HEK293 (cell line): ENCODE measurements around the gene NXPH4.

Experiments used
- CTCF ChIA-PET: fragments of 350-600 bp; formaldehyde crosslinking; extraction: SDS; loops from one replicate; lab custom pipeline; 2021; ENCODE audit warnings: antibody characterized with exemption; lab: Yijun Ruan, JAX
- POLR2A ChIA-PET: fragments of 300-600 bp; formaldehyde crosslinking; extraction: SDS; loops from one replicate; lab custom pipeline; 2020; ENCODE audit warnings: antibody characterized with exemption, inconsistent platforms; lab: Yijun Ruan, JAX
- H3K27ac ChIP-seq: fragments of 200-500 bp; sonication (Bioruptor generic); 2 replicates; pipeline ENCODE4 v1.5.1; 2014; ENCODE audit warnings: low read depth, low read length, control low read depth, inconsistent platforms; ENCODE audit errors: extremely low read depth
- H3K36me3 ChIP-seq, 2 experiments: fragments of 200-500 bp in 1 of 2; sonication (Bioruptor generic) in 1 of 2; 1 replicate in 1 of 2; 2 replicates in 1 of 2; pipeline ENCODE4 v1.5.1; 2014 to 2017; ENCODE audit warnings: inconsistent platforms in 2 of 2, low read length in 2 of 2; ENCODE audit not compliant: control insufficient read depth in 2 of 2, insufficient read depth in 1 of 2
- H3K4me1 ChIP-seq: fragments of 200-500 bp; sonication (Bioruptor generic); 2 replicates; pipeline ENCODE4 v1.5.1; 2014; ENCODE audit warnings: mild to moderate bottlenecking, low read length, inconsistent platforms; ENCODE audit not compliant: control insufficient read depth, insufficient read depth
- H3K4me3 ChIP-seq: 2 replicates; pipeline ENCODE4 v1.5.1; 2011; ENCODE audit warnings: low read depth, mild to moderate bottlenecking, control low read depth, low read length, moderate library complexity
- H3K9me3 ChIP-seq: fragments of 200-500 bp; sonication (Bioruptor generic); 2 replicates; pipeline ENCODE4 v1.5.1; 2014; ENCODE audit warnings: low read depth, low read length, inconsistent platforms; ENCODE audit not compliant: control insufficient read depth, insufficient read depth
- YY2 ChIP-seq: fragments of 450-650 bp; formaldehyde crosslinking; IDR thresholded peaks from 2 replicates; pipeline ENCODE4 v1.5.1; 2016; ENCODE audit warnings: missing biosample characterization, missing genetic modification characterization
- ZBTB8A ChIP-seq: fragments of 450-650 bp; formaldehyde crosslinking; IDR thresholded peaks from 2 replicates; pipeline ENCODE4 v1.5.1; 2016; ENCODE audit warnings: missing biosample characterization, missing genetic modification characterization
- ZFHX2 ChIP-seq: fragments of 450-650 bp; formaldehyde crosslinking; conservative IDR thresholded peaks from 2 replicates; pipeline ENCODE4 v1.5.1; 2016; ENCODE audit warnings: missing biosample characterization, missing genetic modification characterization
- ZFP41 ChIP-seq: fragments of 450-650 bp; formaldehyde crosslinking; IDR thresholded peaks from 2 replicates; pipeline ENCODE4 v1.5.1; 2016; ENCODE audit warnings: missing biosample characterization, missing genetic modification characterization, borderline replicate concordance
- ZNF112 ChIP-seq: fragments of 450-650 bp; formaldehyde crosslinking; IDR thresholded peaks from 2 replicates; pipeline ENCODE4 v1.5.0; 2017; ENCODE audit warnings: missing biosample characterization, missing genetic modification characterization
- ZNF121 ChIP-seq: fragments of 450-650 bp; formaldehyde crosslinking; IDR thresholded peaks from 2 replicates; pipeline ENCODE4 v1.5.1; 2016; ENCODE audit warnings: missing biosample characterization, missing genetic modification characterization
- ZNF157 ChIP-seq: fragments of 450-650 bp; formaldehyde crosslinking; IDR thresholded peaks from 2 replicates; pipeline ENCODE4 v1.5.1; 2016; ENCODE audit warnings: missing biosample characterization, missing genetic modification characterization
- ZNF16 ChIP-seq: fragments of 450-650 bp; formaldehyde crosslinking; IDR thresholded peaks from 2 replicates; pipeline ENCODE4 v1.5.1; 2016; ENCODE audit warnings: low read depth, missing biosample characterization, missing genetic modification characterization
- ZNF169 ChIP-seq: fragments of 450-650 bp; formaldehyde crosslinking; IDR thresholded peaks from 2 replicates; pipeline ENCODE4 v1.5.1; 2016; ENCODE audit warnings: missing biosample characterization, missing genetic modification characterization
- ZNF223 ChIP-seq: fragments of 450-650 bp; formaldehyde crosslinking; IDR thresholded peaks from 2 replicates; pipeline ENCODE4 v1.5.1; 2016; ENCODE audit warnings: missing biosample characterization, missing genetic modification characterization
- ZNF366 ChIP-seq: fragments of 450-650 bp; formaldehyde crosslinking; conservative IDR thresholded peaks from 2 replicates; pipeline ENCODE4 v1.5.1; 2016; ENCODE audit warnings: missing biosample characterization, missing genetic modification characterization
- ZNF394 ChIP-seq: fragments of 450-650 bp; formaldehyde crosslinking; IDR thresholded peaks from 2 replicates; pipeline ENCODE4 v1.5.1; 2016; ENCODE audit warnings: missing biosample characterization, missing genetic modification characterization, mild to moderate bottlenecking, moderate library complexity, borderline replicate concordance
- ZNF558 ChIP-seq: fragments of 450-650 bp; formaldehyde crosslinking; IDR thresholded peaks from 2 replicates; pipeline ENCODE4 v1.5.1; 2016; ENCODE audit warnings: missing biosample characterization, missing genetic modification characterization
- ZNF561 ChIP-seq: fragments of 450-650 bp; IDR thresholded peaks from 2 replicates; pipeline ENCODE4 v1.5.1; 2018; ENCODE audit warnings: missing biosample characterization, missing genetic modification characterization, borderline replicate concordance
- ZNF76 ChIP-seq: fragments of 450-650 bp; formaldehyde crosslinking; IDR thresholded peaks from 2 replicates; pipeline ENCODE4; 2016; ENCODE audit warnings: low read depth, missing biosample characterization, missing genetic modification characterization, borderline replicate concordance
- TF ChIP-seq, protein P1 (sequence below): fragments of 450-650 bp; IDR thresholded peaks from 2 replicates; pipeline ENCODE4 v1.5.1; 2018; ENCODE audit warnings: missing biosample characterization, mild to moderate bottlenecking, missing genetic modification characterization
- TF ChIP-seq, protein P2 (sequence below): fragments of 450-650 bp; formaldehyde crosslinking; IDR thresholded peaks from 2 replicates; pipeline ENCODE4 v1.5.1; 2016; ENCODE audit warnings: missing biosample characterization, missing genetic modification characterization
- TF ChIP-seq, protein P3 (sequence below): fragments of 450-650 bp; formaldehyde crosslinking; IDR thresholded peaks from 2 replicates; pipeline ENCODE4 v1.5.1; 2016; ENCODE audit warnings: missing biosample characterization, missing genetic modification characterization
- TF ChIP-seq, protein P4 (sequence below): fragments of 450-650 bp; formaldehyde crosslinking; IDR thresholded peaks from 2 replicates; pipeline ENCODE4 v1.5.1; 2016; ENCODE audit warnings: missing biosample characterization, missing genetic modification characterization
- TF ChIP-seq, protein P5 (sequence below): fragments of 450-650 bp; formaldehyde crosslinking; IDR thresholded peaks from 2 replicates; pipeline ENCODE4 v1.5.1; 2016; ENCODE audit warnings: missing biosample characterization, missing genetic modification characterization

Gene NXPH4

DNA sequence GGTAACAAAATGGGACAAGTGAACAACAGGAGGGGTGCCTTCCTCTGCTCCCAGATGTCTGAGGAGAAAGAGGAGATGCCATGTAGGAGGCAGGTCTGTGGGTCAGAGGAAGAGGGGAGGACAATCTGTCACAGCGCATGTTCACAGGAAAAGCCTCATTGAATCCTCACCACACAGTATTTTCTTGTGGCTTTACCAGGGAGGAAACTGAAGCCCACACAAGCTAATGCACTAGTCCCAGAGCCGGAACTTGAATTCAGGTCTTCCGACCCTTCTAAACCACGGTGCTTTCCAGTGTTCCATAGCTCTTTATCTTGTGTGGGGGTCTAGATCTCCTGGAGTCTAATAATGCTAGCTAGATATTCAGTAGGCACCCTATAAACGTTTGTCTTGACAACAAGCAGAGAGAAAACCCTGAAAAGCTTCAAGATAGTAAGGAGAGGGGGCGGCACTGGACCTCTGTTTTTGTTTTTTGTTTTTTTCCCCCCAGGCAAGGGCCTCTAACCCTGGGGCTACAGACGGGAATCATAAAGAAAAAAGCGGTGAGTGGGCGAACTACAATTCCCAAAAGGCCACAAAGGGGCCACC, 12.5 kb downstream of the NXPH4 start:
- peak overlapping the region; percentile 87; the same call in 1 of the 2 replicates for H3K27ac ChIP-seq
- peaks cover 0 to 35% of the 10 kb centered on the region in 2 experiments; a peak in 1 of 3 replicates for H3K36me3 ChIP-seq
- no peaks in the 10 kb centered on the region for H3K9me3 ChIP-seq
- H3K4me1 ChIP-seq, result peaks cover 11% of the 10 kb centered on the region
- no peak overlapping the region for H3K4me3 ChIP-seq
- POLR2A ChIA-PET, result interaction anchor here (0.6 to 3.5 kb wide), 10 partner anchors 8 to 593 kb away, joined by 3 to 72 read pairs (median 7); partner anchors contain the start of genes DDIT3, GLI1, INHBE and NXPH4
- CTCF ChIA-PET, result interaction anchor here (0.5 to 23.3 kb wide), 12 partner anchors 11 to 507 kb away, joined by 3 to 628 read pairs (median 3); partner anchors contain the start of gene NXPH4
- no peak for TF ChIP-seq ZNF112
- TF ChIP-seq, protein P1, sequence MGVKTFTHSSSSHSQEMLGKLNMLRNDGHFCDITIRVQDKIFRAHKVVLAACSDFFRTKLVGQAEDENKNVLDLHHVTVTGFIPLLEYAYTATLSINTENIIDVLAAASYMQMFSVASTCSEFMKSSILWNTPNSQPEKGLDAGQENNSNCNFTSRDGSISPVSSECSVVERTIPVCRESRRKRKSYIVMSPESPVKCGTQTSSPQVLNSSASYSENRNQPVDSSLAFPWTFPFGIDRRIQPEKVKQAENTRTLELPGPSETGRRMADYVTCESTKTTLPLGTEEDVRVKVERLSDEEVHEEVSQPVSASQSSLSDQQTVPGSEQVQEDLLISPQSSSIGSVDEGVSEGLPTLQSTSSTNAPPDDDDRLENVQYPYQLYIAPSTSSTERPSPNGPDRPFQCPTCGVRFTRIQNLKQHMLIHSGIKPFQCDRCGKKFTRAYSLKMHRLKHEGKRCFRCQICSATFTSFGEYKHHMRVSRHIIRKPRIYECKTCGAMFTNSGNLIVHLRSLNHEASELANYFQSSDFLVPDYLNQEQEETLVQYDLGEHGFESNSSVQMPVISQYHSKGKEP (tag by site-specific recombination), result no peak
- no peak for TF ChIP-seq ZBTB8A (tag by site-specific recombination)
- 0 out of 2 replicates have a peak, but pooled peaks have one; percentile 1 for TF ChIP-seq ZNF561 (tag by site-specific recombination)
- TF ChIP-seq, protein P2, sequence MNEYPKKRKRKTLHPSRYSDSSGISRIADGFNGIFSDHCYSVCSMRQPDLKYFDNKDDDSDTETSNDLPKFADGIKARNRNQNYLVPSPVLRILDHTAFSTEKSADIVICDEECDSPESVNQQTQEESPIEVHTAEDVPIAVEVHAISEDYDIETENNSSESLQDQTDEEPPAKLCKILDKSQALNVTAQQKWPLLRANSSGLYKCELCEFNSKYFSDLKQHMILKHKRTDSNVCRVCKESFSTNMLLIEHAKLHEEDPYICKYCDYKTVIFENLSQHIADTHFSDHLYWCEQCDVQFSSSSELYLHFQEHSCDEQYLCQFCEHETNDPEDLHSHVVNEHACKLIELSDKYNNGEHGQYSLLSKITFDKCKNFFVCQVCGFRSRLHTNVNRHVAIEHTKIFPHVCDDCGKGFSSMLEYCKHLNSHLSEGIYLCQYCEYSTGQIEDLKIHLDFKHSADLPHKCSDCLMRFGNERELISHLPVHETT, result no peak
- TF ChIP-seq ZNF223 (tag by site-specific recombination), result no peak
- TF ChIP-seq ZNF394, result no peak
- TF ChIP-seq ZNF121 (tag by site-specific recombination), result no peak
- no peak for TF ChIP-seq ZNF558
- TF ChIP-seq, protein P3, sequence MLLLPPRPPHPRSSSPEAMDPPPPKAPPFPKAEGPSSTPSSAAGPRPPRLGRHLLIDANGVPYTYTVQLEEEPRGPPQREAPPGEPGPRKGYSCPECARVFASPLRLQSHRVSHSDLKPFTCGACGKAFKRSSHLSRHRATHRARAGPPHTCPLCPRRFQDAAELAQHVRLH (tag by site-specific recombination), result no peak
- TF ChIP-seq ZNF169 (tag by site-specific recombination), result no peak
- TF ChIP-seq ZFP41 (tag by site-specific recombination), result no peak
- 0 out of 2 replicates have a peak, but pooled peaks have one; percentile 17 for TF ChIP-seq ZFHX2
- no peak for TF ChIP-seq YY2
- TF ChIP-seq, protein P4, sequence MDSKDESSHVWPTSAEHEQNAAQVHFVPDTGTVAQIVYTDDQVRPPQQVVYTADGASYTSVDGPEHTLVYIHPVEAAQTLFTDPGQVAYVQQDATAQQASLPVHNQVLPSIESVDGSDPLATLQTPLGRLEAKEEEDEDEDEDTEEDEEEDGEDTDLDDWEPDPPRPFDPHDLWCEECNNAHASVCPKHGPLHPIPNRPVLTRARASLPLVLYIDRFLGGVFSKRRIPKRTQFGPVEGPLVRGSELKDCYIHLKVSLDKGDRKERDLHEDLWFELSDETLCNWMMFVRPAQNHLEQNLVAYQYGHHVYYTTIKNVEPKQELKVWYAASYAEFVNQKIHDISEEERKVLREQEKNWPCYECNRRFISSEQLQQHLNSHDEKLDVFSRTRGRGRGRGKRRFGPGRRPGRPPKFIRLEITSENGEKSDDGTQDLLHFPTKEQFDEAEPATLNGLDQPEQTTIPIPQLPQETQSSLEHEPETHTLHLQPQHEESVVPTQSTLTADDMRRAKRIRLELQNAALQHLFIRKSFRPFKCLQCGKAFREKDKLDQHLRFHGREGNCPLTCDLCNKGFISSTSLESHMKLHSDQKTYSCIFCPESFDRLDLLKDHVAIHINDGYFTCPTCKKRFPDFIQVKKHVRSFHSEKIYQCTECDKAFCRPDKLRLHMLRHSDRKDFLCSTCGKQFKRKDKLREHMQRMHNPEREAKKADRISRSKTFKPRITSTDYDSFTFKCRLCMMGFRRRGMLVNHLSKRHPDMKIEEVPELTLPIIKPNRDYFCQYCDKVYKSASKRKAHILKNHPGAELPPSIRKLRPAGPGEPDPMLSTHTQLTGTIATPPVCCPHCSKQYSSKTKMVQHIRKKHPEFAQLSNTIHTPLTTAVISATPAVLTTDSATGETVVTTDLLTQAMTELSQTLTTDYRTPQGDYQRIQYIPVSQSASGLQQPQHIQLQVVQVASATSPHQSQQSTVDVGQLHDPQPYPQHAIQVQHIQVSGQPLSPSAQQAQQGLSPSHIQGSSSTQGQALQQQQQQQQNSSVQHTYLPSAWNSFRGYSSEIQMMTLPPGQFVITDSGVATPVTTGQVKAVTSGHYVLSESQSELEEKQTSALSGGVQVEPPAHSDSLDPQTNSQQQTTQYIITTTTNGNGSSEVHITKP (tag by site-specific recombination), result peak; percentile 80
- TF ChIP-seq ZNF157, result no peak
- 0 out of 2 replicates have a peak, but pooled peaks have one; percentile 26 for TF ChIP-seq ZNF366 (tag by site-specific recombination)
- TF ChIP-seq ZNF16 (tag by site-specific recombination), result no peak
- TF ChIP-seq ZNF76, result peak; percentile 84
- TF ChIP-seq, protein P5, sequence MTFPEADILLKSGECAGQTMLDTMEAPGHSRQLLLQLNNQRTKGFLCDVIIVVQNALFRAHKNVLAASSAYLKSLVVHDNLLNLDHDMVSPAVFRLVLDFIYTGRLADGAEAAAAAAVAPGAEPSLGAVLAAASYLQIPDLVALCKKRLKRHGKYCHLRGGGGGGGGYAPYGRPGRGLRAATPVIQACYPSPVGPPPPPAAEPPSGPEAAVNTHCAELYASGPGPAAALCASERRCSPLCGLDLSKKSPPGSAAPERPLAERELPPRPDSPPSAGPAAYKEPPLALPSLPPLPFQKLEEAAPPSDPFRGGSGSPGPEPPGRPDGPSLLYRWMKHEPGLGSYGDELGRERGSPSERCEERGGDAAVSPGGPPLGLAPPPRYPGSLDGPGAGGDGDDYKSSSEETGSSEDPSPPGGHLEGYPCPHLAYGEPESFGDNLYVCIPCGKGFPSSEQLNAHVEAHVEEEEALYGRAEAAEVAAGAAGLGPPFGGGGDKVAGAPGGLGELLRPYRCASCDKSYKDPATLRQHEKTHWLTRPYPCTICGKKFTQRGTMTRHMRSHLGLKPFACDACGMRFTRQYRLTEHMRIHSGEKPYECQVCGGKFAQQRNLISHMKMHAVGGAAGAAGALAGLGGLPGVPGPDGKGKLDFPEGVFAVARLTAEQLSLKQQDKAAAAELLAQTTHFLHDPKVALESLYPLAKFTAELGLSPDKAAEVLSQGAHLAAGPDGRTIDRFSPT (tag by site-specific recombination), result no peak
